Measurements from ENCODE around the gene BCOR.

Gene BCOR

DNA sequence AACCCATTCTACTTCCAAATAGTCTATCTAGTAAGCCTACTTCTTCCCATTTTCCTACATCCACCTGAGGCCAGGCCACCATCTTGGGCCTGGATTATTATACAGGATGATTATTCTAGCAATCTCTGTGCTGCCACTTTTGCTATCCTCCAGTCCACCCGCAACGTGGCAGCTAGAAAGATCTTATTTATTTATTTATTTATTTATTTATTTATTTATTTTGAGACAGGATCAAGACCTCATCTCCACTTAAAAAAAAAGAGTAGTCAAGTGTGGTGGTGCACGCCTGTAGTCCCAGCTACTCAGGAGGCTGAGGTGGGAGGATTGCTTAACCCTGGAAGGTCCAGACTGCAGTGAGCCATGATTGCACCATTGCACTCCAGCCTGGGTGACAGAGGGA lies 15.2 kb upstream of the BCOR start:
- TF ChIP-seq, protein P1, sequence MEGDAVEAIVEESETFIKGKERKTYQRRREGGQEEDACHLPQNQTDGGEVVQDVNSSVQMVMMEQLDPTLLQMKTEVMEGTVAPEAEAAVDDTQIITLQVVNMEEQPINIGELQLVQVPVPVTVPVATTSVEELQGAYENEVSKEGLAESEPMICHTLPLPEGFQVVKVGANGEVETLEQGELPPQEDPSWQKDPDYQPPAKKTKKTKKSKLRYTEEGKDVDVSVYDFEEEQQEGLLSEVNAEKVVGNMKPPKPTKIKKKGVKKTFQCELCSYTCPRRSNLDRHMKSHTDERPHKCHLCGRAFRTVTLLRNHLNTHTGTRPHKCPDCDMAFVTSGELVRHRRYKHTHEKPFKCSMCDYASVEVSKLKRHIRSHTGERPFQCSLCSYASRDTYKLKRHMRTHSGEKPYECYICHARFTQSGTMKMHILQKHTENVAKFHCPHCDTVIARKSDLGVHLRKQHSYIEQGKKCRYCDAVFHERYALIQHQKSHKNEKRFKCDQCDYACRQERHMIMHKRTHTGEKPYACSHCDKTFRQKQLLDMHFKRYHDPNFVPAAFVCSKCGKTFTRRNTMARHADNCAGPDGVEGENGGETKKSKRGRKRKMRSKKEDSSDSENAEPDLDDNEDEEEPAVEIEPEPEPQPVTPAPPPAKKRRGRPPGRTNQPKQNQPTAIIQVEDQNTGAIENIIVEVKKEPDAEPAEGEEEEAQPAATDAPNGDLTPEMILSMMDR (conservative IDR thresholded peaks at IDR 0.05) = no peak
- H3K27ac ChIP-seq = no peak overlapping the region

DNA sequence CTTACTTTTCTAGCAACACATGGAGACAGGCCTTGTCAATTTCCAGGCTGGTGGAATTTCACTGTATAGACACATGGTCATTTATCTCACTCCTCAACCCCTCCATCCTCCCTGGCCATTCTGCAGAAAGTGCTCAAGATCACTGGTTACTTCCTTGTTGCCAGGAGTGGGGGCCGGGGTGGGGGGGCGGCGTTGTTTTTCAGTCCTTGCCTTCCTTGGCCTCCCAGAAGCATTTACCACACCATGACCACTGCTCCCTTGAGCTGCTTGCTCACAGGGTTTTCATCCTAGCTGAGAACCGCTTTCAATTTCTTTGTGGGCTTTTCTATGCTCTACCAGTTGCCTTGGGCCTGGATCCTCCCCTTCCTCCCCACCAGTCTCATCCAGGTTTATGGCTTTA lies 14.1 kb upstream of the BCOR start:
- TF ChIP-seq, protein P1 (conservative IDR thresholded peaks at IDR 0.05) = no peak
- H3K27ac ChIP-seq = no peak overlapping the region

DNA sequence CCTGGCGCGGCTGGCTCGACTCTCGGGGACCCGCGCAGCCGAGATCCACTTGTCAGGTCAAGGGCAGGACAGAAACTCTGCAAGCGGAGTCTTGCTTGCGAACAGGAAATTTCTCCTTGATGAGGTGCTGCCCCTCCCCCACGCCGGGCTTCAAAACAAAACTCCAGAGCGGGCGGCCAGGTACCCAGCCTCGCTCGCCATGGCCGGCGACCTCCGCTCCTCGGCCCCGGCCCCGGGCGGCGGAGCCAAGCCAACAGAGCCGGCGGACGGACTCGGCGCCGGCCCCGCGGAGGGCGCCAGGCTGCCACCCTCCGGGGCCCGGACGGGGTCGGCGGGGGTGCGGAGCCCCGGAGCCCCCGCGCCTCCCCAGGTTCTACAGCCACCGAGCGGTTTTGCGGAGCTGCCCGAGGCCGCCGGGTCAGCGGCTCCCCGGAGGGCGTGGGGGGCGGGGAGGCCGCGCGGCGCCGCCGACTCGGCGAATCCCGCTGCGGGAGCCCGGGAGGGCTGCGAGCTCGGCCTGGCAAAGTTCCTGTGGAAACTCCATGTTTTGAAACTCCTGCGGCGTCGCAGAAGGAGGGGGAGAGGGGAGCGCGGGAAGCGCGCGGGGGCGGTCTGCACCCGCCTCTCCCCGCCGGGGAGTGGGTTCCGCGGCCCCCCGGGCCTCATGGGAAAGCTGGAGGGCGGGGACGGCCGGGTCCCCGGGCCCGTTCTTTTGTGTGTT lies 11.7 kb upstream of the BCOR start:
- peak overlapping the region; percentile 98 for H3K27ac ChIP-seq
- TF ChIP-seq, protein P1 (conservative IDR thresholded peaks at IDR 0.05) = no peak

DNA sequence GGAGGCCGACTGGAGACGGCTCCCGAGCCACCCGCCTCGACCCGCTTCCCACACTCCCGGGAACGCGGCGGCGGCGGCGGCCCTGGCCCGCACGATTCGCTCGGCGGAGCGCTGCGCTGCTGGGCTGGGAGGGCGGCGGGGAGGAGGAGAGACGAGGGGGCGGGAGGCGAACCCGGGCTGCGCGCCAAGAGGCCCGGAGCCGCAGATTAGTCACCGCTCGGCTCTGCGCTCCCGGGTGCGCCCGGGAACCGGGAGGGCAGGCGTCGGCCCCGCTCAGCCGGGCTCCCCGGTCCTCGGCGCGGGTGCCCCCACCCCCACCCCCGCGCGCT lies 11.2 kb upstream of the BCOR start:
- H3K27ac ChIP-seq = peak overlapping the region; percentile 98
- TF ChIP-seq, protein P1 (conservative IDR thresholded peaks at IDR 0.05) = no peak

DNA sequence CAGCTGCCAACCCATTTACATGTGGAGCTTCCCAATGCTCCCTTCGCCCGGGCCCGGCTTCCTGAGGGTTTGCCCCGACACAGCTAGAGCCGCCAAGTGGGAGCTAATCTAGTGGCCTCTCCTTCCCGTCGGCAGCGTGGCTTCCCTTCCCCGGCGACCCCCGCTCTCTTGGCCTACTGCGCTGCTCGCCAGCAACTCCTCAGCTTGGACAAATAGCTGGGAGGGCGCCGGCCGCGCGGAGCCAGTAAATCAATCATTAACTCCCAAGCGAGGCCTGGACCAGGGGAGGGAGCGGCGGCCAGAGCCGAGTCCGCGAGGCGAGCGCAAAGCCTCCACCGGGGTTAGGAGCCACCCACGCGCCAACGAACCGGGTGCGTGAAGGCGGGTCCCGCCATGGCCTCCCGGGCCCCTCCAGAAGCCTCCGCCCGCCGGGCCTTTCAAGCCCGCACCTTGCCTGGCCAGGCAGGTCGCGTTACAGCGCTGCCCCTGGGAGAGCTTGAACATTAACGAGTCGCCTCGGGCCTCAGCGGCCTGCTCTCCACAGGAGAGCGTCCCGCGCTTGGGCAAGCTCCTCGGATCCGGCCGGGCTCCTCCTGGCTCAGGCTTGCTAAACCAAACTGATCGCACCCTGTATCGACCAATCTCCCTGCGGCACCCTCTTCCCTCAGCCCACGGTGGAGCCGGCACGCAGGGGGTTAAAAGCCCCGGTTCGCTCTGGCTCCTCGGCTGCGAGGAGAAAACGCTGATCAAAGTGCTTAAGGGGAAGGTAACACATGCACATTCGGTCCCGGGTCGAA lies 10.6 kb upstream of the BCOR start:
- peak overlapping the region; percentile 98 for H3K27ac ChIP-seq
- TF ChIP-seq, protein P1 (conservative IDR thresholded peaks at IDR 0.05) = no peak

DNA sequence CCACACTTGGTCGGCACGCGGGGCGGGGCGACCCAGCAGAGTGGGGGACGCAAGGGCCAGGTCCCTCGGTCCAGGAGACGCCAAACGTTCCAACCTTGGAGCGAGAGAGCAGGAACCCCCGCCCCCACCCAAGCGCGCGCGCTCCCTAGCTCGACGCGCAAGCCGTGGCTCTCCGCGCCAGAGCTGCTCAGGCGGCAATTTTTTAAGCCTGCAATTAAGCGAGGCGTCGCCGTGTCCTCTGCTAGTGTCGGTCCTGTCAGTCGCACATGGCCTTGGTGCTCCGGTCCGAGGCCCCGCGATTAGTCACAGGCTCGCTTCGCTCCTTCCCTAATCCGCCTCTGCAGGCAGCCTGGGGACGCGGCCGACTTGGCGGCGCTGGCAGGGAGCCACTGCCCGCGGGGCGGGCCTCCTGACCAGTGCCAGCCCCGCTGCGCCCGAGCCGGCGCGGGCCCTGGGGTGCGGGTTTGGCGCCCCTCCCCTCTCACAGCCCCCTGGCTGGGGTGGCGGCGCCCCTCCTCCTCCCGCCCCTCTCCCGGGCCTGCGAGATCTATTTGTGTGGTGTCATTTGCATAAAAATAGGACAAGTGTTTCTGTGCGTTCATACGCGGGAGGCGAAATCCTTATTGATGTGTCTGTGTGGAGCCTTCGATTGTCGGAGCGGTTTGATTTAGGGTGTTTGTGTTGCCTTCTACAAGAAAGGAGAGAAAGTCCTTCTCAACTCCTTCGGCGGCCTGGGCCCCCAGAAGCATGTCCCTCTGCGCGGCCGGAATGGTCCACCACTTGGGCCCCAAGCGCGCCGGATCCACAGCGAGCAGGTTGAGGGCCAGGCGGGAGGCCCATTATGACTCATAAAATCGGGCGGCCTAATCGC lies 9.8 kb upstream of the BCOR start:
- H3K27ac ChIP-seq = peak overlapping the region; percentile 98
- TF ChIP-seq, protein P1 (conservative IDR thresholded peaks at IDR 0.05) = no peak

Data from VCaP (cell line).